ENCODE data around the gene USP25. TPM values are rescaled to one million over a fixed set of nuclear protein-coding genes. Genes with fewer than 3 reads are reported as not detected.

The USP25 gene
- total and polyA plus RNA-seq, 8 donors, result 37.2 to 51.9 (median 44.9) TPM

- H3K36me3 ChIP-seq, result no peaks in the 10 kb centered on the region
- peaks cover 19 to 51% of the 10 kb centered on the region in 2 donors for H3K4me1 ChIP-seq
- DNase-seq (no peak), ATAC-seq (peak; percentile 31)
- no peak overlapping the region for H3K27ac ChIP-seq
- H3K9me3 ChIP-seq, result no peaks in the 10 kb centered on the region
- no peaks in the 10 kb centered on the region for H3K27me3 ChIP-seq
- H3K4me3 ChIP-seq, result no peak overlapping the region
- TF ChIP-seq, protein P1, sequence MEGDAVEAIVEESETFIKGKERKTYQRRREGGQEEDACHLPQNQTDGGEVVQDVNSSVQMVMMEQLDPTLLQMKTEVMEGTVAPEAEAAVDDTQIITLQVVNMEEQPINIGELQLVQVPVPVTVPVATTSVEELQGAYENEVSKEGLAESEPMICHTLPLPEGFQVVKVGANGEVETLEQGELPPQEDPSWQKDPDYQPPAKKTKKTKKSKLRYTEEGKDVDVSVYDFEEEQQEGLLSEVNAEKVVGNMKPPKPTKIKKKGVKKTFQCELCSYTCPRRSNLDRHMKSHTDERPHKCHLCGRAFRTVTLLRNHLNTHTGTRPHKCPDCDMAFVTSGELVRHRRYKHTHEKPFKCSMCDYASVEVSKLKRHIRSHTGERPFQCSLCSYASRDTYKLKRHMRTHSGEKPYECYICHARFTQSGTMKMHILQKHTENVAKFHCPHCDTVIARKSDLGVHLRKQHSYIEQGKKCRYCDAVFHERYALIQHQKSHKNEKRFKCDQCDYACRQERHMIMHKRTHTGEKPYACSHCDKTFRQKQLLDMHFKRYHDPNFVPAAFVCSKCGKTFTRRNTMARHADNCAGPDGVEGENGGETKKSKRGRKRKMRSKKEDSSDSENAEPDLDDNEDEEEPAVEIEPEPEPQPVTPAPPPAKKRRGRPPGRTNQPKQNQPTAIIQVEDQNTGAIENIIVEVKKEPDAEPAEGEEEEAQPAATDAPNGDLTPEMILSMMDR (IDR thresholded peaks at IDR 0.05), result no peak
- intact Hi-C loops (cut with DNase I), result no loop called here
These were observed 20.0 kb downstream of the USP25 start for GRCh38 chr21:15749861-15750159.

DNA sequence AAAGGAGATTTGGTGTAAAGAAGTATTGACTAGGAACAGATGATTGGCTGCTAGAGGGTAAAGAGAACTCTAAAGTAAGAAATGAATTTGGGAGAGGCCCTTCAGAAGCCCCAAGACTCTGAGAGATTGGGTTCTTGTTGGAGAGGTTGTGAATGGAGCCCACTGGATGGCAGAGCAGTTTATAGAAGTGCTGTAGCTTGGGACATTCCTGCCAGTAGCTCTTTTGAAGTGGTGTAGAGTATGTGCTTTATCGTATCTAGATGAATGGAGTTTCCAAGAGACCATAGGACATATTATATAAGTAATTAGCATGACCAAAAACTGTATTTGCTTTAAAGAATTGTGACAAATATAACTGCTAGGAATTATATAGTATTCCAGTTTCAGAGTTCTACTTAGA lies 21.3 kb downstream of the USP25 start:
- Histone ChIP-seq H3K27me3 (no peaks in the 10 kb centered on the region), H3K36me3 (no peaks in the 10 kb centered on the region), H3K4me1 (peaks cover 19 to 62% of the 10 kb centered on the region in 2 donors), H3K4me3 (no peak overlapping the region), H3K9me3 (no peaks in the 10 kb centered on the region), H3K27ac (no peak overlapping the region)
- TF ChIP-seq, protein P1 (IDR thresholded peaks at IDR 0.05), result no peak
- peak; percentile 45 for ATAC-seq
- intact Hi-C loops (cut with DNase I), result no loop called here
- no peak for DNase-seq

- Histone ChIP-seq H3K27ac (no peak overlapping the region), H3K36me3 (no peaks in the 10 kb centered on the region), H3K4me3 (no peak overlapping the region), H3K9me3 (no peaks in the 10 kb centered on the region), H3K27me3 (no peaks in the 10 kb centered on the region), H3K4me1 (peaks cover 19 to 64% of the 10 kb centered on the region in 2 donors)
- TF ChIP-seq, protein P1 (IDR thresholded peaks at IDR 0.05), result no peak
- intact Hi-C loops (cut with DNase I), result no loop called here
- DNase-seq (peak in 2 of 4 donors; percentile 52 to 72), ATAC-seq (no peak)
These were observed 21.8 kb downstream of the USP25 start for GRCh38 chr21:15751546-15751945.

- Histone ChIP-seq H3K36me3 (no peaks in the 10 kb centered on the region), H3K4me1 (peaks cover 19 to 70% of the 10 kb centered on the region in 2 donors), H3K27ac (no peak overlapping the region), H3K4me3 (no peak overlapping the region), H3K9me3 (no peaks in the 10 kb centered on the region), H3K27me3 (no peaks in the 10 kb centered on the region)
- TF ChIP-seq, protein P1 (IDR thresholded peaks at IDR 0.05), result no peak
- intact Hi-C loops (cut with DNase I), result no loop called here
- DNase-seq (no peak), ATAC-seq (no peak)
These were observed 23.1 kb downstream of the USP25 start for GRCh38 chr21:15752763-15753407.

DNA sequence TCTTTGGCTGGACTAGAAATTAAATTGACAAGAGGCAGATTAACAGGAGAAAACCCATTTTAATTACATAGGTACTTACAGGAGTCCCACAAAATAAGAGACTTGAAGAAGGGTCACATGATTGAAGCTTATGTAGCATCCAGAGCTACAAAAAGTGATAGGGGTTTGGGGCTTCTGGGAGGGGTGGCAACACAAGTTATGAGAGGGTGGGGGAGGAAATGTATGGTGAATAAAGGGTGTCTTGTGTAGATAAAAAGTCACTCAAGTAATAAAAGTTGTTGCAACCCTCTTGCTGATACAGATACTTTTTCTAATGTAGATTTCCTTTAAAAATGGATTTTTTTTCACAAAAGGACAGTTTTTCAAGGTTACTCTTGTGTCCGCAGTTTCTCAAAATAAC lies 24.0 kb downstream of the USP25 start:
- Histone ChIP-seq H3K9me3 (no peaks in the 10 kb centered on the region), H3K36me3 (no peaks in the 10 kb centered on the region), H3K27me3 (no peaks in the 10 kb centered on the region), H3K4me1 (peaks cover 19 to 68% of the 10 kb centered on the region in 2 donors), H3K27ac (no peak overlapping the region), H3K4me3 (no peak overlapping the region)
- TF ChIP-seq, protein P1 (IDR thresholded peaks at IDR 0.05), result no peak
- DNase-seq (no peak), ATAC-seq (no peak)
- intact Hi-C loops (cut with DNase I), result no loop called here

Measured in left lung (tissue), 10 donors.